Progenitor cell of endocrine pancreas (in vitro differentiated cells): ENCODE results near the gene MB. TPM values are rescaled to one million over a fixed set of nuclear protein-coding genes. Genes with fewer than 3 reads are reported as not detected.

ENCODE experiments used
- DNase-seq: peaks from one replicate; pipeline ENCODE4 v3.0.0; 2021; ENCODE audit warnings: low spot score; ENCODE audit not compliant: unreplicated experiment
- H3K27ac Mint-ChIP-seq: 2 replicates; pipeline ENCODE4 v1.8.0; 2021; ENCODE audit warnings: mild to moderate bottlenecking, moderate library complexity, mixed read lengths
- H3K27me3 Mint-ChIP-seq: 2 replicates; pipeline ENCODE4 v1.8.0; 2021; ENCODE audit warnings: mixed read lengths
- H3K36me3 Mint-ChIP-seq: 2 replicates; pipeline ENCODE4 v1.8.0; 2022; ENCODE audit warnings: mixed read lengths; ENCODE audit not compliant: insufficient read depth
- H3K4me1 Mint-ChIP-seq: 2 replicates; pipeline ENCODE4 v1.8.0; 2021; ENCODE audit warnings: low read depth, mixed read lengths
- H3K4me3 Mint-ChIP-seq: 2 replicates; pipeline ENCODE4 v1.8.0; 2021; ENCODE audit warnings: low read depth, mild to moderate bottlenecking, moderate library complexity, mixed read lengths
- H3K9me3 Mint-ChIP-seq: 2 replicates; pipeline ENCODE4 v1.8.0; 2021; ENCODE audit warnings: low read depth, mixed read lengths
- total RNA-seq: library from RNA; stranded (reverse); gene quantifications from 2 replicates; pipeline ENCODE4 v1.2.1, GENCODE V29; 2021
- TF ChIP-seq, protein P1 (sequence below): fragments of 200-600 bp; sonication (generic); IDR thresholded peaks from one replicate; pipeline ENCODE4 v1.5.0; 2021; ENCODE audit warnings: antibody characterized with exemption, mild to moderate bottlenecking; ENCODE audit not compliant: unreplicated experiment

MB gene
- total RNA-seq, 1 donor from 2014 or later = not detected

DNA sequence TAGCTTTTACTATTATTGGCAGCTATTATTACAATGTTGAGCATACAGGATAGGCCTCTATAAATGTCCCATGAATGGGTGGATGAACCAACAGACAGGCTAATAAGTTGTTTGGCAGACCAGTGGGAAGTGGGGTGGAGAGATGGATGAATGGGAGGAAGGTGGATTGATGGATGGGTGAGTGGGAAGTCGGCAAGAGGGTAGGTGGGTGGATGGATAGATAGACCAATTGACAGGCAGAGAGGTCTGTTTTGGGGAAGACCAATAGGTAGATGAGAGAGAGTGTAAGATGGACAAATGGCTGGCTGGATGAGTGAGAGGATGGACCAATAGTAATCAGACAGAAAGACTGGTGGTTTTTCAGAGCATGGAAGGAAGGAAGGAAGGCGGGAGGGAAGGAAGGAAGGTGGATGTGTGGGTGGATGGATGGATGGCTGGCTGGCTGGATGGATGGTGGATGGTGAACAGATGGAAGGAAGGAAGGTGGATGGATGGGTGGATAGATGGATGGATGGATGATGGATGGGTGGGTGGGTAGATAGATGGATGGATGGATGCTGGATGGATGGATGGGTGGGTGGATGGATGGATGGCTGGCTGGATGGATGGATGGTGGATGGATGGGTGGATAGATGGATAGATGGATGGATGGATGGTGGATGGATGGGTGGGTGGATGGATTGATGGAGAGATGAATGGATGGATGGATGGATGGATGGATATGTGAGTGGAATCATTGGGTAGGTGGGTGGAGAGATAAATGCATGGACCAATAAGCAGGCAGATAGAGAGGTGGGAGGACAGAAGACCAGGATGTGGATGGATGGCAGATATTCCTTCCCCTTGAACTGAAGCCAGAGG, 39.1 kb downstream of the MB start:
- TF ChIP-seq, protein P1, sequence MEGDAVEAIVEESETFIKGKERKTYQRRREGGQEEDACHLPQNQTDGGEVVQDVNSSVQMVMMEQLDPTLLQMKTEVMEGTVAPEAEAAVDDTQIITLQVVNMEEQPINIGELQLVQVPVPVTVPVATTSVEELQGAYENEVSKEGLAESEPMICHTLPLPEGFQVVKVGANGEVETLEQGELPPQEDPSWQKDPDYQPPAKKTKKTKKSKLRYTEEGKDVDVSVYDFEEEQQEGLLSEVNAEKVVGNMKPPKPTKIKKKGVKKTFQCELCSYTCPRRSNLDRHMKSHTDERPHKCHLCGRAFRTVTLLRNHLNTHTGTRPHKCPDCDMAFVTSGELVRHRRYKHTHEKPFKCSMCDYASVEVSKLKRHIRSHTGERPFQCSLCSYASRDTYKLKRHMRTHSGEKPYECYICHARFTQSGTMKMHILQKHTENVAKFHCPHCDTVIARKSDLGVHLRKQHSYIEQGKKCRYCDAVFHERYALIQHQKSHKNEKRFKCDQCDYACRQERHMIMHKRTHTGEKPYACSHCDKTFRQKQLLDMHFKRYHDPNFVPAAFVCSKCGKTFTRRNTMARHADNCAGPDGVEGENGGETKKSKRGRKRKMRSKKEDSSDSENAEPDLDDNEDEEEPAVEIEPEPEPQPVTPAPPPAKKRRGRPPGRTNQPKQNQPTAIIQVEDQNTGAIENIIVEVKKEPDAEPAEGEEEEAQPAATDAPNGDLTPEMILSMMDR = no peak
- no peaks in the 10 kb centered on the region for H3K4me1 Mint-ChIP-seq
- no peak overlapping the region for H3K4me3 Mint-ChIP-seq
- H3K9me3 Mint-ChIP-seq = no peaks in the 10 kb centered on the region
- peaks cover 12% of the 10 kb centered on the region for H3K27me3 Mint-ChIP-seq
- DNase-seq = no peak
- no peaks in the 10 kb centered on the region for H3K36me3 Mint-ChIP-seq
- H3K27ac Mint-ChIP-seq = no peak overlapping the region

DNA sequence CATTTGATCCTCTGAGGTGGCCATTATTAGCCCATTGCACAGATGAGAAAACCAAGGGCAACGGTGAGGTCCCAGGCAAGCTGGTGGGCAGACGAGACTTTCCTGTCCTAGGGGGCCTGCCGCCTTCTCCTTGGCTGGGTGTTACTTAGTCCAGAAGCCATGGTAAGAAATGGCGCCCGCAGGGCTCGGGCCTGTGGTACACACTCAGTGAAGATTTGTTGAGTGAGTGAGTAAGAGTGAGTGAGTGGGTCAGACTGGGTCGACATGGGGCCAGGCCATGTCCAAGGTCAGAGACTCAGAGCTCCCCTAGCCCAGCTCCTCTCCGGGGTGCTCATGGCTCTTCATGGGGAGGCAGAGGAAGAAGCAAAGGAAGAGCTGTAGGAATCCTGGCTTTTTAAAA, 40.5 kb downstream of the MB start:
- H3K9me3 Mint-ChIP-seq = no peaks in the 10 kb centered on the region
- H3K4me3 Mint-ChIP-seq = no peak overlapping the region
- TF ChIP-seq, protein P1 = no peak
- H3K4me1 Mint-ChIP-seq = no peaks in the 10 kb centered on the region
- H3K27ac Mint-ChIP-seq = no peak overlapping the region
- H3K36me3 Mint-ChIP-seq = no peaks in the 10 kb centered on the region
- no peak for DNase-seq
- peaks cover 12% of the 10 kb centered on the region for H3K27me3 Mint-ChIP-seq

DNA sequence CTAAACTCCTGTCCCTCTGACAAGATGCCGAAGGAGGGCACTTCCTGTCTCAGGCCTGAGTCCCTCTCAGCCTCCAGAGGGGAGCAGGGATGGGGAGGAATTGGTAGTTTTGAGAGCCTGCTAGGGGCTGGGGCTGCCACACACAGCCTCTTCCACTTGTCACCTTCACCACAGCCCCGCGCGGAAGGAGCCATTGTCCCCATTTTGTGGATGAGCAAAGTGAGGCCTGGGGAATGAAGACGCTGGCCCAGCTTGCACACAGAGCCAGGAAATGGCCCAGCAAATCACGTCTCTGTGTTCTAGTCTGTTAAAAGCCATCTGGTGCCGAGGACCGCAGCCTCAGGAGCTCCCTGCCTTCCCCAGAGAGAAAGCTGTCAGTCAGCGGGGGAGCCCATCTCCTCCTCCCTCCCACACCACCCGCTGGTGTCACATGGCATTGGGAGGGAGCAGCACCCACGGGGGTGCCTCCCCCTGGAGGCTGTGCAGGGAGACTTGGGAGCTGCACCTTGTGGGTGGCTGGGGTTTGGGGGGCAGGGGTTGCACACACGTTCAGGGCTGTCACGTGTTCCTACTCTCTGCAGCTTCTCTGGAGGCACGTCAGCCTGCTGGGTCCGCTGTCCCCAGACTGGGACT, 41.9 kb downstream of the MB start:
- no peaks in the 10 kb centered on the region for H3K4me1 Mint-ChIP-seq
- H3K27me3 Mint-ChIP-seq = peaks cover 15% of the 10 kb centered on the region
- no peaks in the 10 kb centered on the region for H3K36me3 Mint-ChIP-seq
- no peak overlapping the region for H3K27ac Mint-ChIP-seq
- H3K4me3 Mint-ChIP-seq = no peak overlapping the region
- H3K9me3 Mint-ChIP-seq = no peaks in the 10 kb centered on the region
- TF ChIP-seq, protein P1 = no peak
- DNase-seq = no peak

DNA sequence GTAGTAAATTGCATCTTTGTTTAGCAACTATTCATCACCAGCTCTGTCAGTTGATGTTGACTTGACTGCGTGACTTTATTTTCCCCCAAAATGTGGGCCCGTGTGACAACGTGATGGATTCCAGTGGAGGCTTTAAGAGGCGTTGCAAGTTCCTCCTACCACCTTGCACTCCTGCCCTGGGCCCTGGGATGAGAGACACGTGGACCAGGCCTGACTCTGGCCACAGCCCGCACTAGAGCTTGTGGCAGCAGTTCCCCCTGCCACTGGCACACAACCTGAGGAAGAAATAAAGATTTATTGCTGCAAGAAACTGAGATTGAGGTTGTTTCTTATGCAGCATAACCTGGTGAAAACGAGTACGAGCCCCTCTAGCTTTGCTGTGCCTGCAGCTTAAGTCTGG, 44.6 kb downstream of the MB start:
- Mint-ChIP-seq H3K4me1 (peaks cover 7% of the 10 kb centered on the region), H3K27ac (no peak overlapping the region), H3K36me3 (no peaks in the 10 kb centered on the region), H3K9me3 (no peaks in the 10 kb centered on the region), H3K4me3 (no peak overlapping the region), H3K27me3 (peaks cover 15% of the 10 kb centered on the region)
- TF ChIP-seq, protein P1 = no peak
- DNase-seq = no peak

DNA sequence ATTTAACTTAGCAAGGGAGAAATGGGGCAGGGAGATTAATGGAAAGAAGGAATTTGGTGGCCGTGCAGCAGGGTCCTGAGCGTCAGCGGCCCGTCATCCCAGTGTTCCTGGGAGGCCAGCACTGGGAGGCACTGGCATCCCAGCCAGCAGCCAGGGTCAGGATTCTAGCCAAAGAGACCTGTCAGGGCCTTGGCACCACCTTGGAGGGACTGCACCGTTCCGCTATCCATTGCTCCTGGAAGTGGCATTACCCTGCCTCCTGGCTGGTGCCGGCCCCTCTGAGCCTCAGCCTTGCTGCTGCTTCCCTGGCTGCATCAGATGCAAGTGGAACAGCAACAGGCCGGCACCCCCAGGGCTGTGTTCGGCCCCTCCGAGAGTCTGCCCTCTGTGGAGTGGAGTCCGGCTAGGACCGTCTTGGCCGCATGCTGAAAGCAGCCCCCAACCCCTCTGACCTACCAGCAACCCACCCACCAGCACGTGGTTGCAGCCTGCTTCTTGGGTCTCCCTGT, 46.4 kb downstream of the MB start:
- no peak overlapping the region for H3K4me3 Mint-ChIP-seq
- H3K9me3 Mint-ChIP-seq = no peaks in the 10 kb centered on the region
- no peak for DNase-seq
- H3K36me3 Mint-ChIP-seq = no peaks in the 10 kb centered on the region
- TF ChIP-seq, protein P1 = no peak
- peak overlapping the region; percentile 67 for H3K27ac Mint-ChIP-seq
- H3K4me1 Mint-ChIP-seq = peaks cover 7% of the 10 kb centered on the region
- H3K27me3 Mint-ChIP-seq = peaks cover 11% of the 10 kb centered on the region
